ENCODE measurements around the gene DBH.

GRCh38 chr9:133612051-133612450, 24.1 kb upstream of the DBH start:
- TF ChIP-seq CTCF (IDR thresholded peaks at IDR 0.05; ENCODE audit: insufficient read depth, low read length) (no peak), POLR2AphosphoS5 (IDR thresholded peaks at IDR 0.05; ENCODE audit: low read depth) (no peak)
